ENCODE results near the gene MYO18A.

MYO18A gene

DNA sequence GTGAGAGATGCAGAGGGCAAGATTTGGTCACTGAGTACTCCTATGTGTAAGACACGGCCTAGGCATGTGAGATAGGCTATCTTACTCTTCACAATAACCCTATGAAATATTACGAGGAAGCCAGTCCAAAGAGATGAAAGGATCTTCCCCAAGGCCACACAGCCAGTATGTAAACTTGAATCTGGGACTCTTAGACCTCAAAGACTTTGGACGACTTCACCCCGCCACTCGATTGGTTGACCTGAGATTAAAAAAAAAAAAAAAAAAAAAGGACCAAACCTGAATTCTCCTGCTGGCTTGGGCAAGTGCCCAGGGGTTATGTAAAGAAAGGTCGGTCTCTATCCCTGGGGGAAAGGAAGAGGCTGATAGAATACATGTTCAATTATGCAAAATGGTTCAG is 104.1 kb downstream of the MYO18A start:
- DNase-seq (no peak), ATAC-seq (ENCODE audit: insufficient read depth, low read depth) (no peak)
- no peak overlapping the region for H3K4me2 ChIP-seq (ENCODE audit: insufficient read depth, low read length)

DNA sequence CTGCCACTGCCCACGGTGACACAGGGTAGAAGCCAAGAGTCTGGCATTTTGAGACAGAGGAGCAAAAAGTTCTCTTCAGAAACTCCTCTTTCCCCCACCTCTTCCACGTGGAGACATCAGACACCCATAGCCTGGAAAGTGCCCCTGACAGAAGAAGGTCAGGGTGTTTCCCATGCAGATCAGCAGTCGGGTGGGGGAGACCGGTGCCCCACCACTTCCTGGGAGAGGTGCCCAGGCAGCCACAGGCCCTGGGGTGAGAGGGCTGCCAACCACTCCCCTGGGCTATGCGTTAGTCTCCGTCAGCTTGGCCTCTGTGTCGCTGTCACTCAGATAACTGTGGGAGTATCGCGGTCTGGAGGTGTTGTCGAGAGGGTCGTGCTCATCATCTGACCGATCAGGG is 105.7 kb downstream of the MYO18A start:
- no peak overlapping the region for H3K4me2 ChIP-seq (ENCODE audit: insufficient read depth, low read length)
- no peak for ATAC-seq (ENCODE audit: insufficient read depth, low read depth)
- H4K20me1 ChIP-seq (ENCODE audit: insufficient read depth, low read length) = peaks cover 3% of the 10 kb centered on the region

More for the DNA sequence above, 104.1 kb downstream of the MYO18A start:
- no peak overlapping the region for H3K4me3 ChIP-seq (ENCODE audit: low read depth in 1 of 2, low read length in 2 of 2)
- peaks cover 50% of the 10 kb centered on the region for H3K36me3 ChIP-seq (ENCODE audit: insufficient read depth, low read length)
- no peak for TF ChIP-seq CTCF (IDR thresholded peaks at IDR 0.05; ENCODE audit: borderline replicate concordance, extremely low read depth, low read length, poor library complexity, severe bottlenecking)
- no peak for TF ChIP-seq EZH2 (IDR thresholded peaks at IDR 0.05; ENCODE audit: borderline replicate concordance, low read depth, low read length, severe bottlenecking)
- H3K79me2 ChIP-seq (ENCODE audit: insufficient read depth, low read length) = no peaks in the 10 kb centered on the region
- peaks cover 3% of the 10 kb centered on the region for H4K20me1 ChIP-seq (ENCODE audit: insufficient read depth, low read length)
- H3K27ac ChIP-seq (ENCODE audit: low read length) = no peak overlapping the region
- no peaks in the 10 kb centered on the region for H3K4me1 ChIP-seq (ENCODE audit: insufficient read depth, low read length)
- no peak overlapping the region for H2AFZ ChIP-seq (ENCODE audit: low read depth, low read length)
- H3K9me3 ChIP-seq (ENCODE audit: insufficient read depth, low read length, severe bottlenecking) = no peaks in the 10 kb centered on the region
- no peaks in the 10 kb centered on the region for H3K27me3 ChIP-seq (ENCODE audit: insufficient read depth, low read length, poor library complexity)
- no peak overlapping the region for H3K9ac ChIP-seq (ENCODE audit: low read depth, low read length)

GRCh38 chr17:29073520-29073919 is 106.7 kb downstream of the MYO18A start:
- H4K20me1 ChIP-seq (ENCODE audit: insufficient read depth, low read length) = peaks cover 3% of the 10 kb centered on the region
- no peak for TF ChIP-seq CTCF (IDR thresholded peaks at IDR 0.05; ENCODE audit: borderline replicate concordance, extremely low read depth, low read length, poor library complexity, severe bottlenecking)
- no peak for TF ChIP-seq EZH2 (IDR thresholded peaks at IDR 0.05; ENCODE audit: borderline replicate concordance, low read depth, low read length, severe bottlenecking)
- H3K36me3 ChIP-seq (ENCODE audit: insufficient read depth, low read length) = peaks cover 25% of the 10 kb centered on the region
- H3K27me3 ChIP-seq (ENCODE audit: insufficient read depth, low read length, poor library complexity) = no peaks in the 10 kb centered on the region
- H2AFZ ChIP-seq (ENCODE audit: low read depth, low read length) = no peak overlapping the region
- H3K4me2 ChIP-seq (ENCODE audit: insufficient read depth, low read length) = no peak overlapping the region
- ATAC-seq (ENCODE audit: insufficient read depth, low read depth) = no peak
- no peak for DNase-seq
- H3K27ac ChIP-seq (ENCODE audit: low read length) = no peak overlapping the region
- no peaks in the 10 kb centered on the region for H3K4me1 ChIP-seq (ENCODE audit: insufficient read depth, low read length)
- no peaks in the 10 kb centered on the region for H3K79me2 ChIP-seq (ENCODE audit: insufficient read depth, low read length)
- H3K9me3 ChIP-seq (ENCODE audit: insufficient read depth, low read length, severe bottlenecking) = no peaks in the 10 kb centered on the region
- no peak overlapping the region for H3K9ac ChIP-seq (ENCODE audit: low read depth, low read length)
- no peak overlapping the region for H3K4me3 ChIP-seq (ENCODE audit: low read depth in 1 of 2, low read length in 2 of 2)

More for the DNA sequence above, 105.7 kb downstream of the MYO18A start:
- H3K36me3 ChIP-seq (ENCODE audit: insufficient read depth, low read length) = peaks cover 34% of the 10 kb centered on the region
- H2AFZ ChIP-seq (ENCODE audit: low read depth, low read length) = no peak overlapping the region
- no peak overlapping the region for H3K9ac ChIP-seq (ENCODE audit: low read depth, low read length)
- TF ChIP-seq CTCF (IDR thresholded peaks at IDR 0.05; ENCODE audit: borderline replicate concordance, extremely low read depth, low read length, poor library complexity, severe bottlenecking) (no peak), EZH2 (IDR thresholded peaks at IDR 0.05; ENCODE audit: borderline replicate concordance, low read depth, low read length, severe bottlenecking) (no peak)
- H3K79me2 ChIP-seq (ENCODE audit: insufficient read depth, low read length) = no peaks in the 10 kb centered on the region
- H3K4me3 ChIP-seq (ENCODE audit: low read depth in 1 of 2, low read length in 2 of 2) = no peak overlapping the region
- no peaks in the 10 kb centered on the region for H3K27me3 ChIP-seq (ENCODE audit: insufficient read depth, low read length, poor library complexity)
- no peak overlapping the region for H3K27ac ChIP-seq (ENCODE audit: low read length)
- no peak for DNase-seq
- no peaks in the 10 kb centered on the region for H3K9me3 ChIP-seq (ENCODE audit: insufficient read depth, low read length, severe bottlenecking)
- H3K4me1 ChIP-seq (ENCODE audit: insufficient read depth, low read length) = no peaks in the 10 kb centered on the region

GRCh38 chr17:29073045-29073444 is 107.2 kb downstream of the MYO18A start:
- Histone ChIP-seq H3K4me1 (ENCODE audit: insufficient read depth, low read length) (no peaks in the 10 kb centered on the region), H3K27ac (ENCODE audit: low read length) (no peak overlapping the region), H3K36me3 (ENCODE audit: insufficient read depth, low read length) (peaks cover 20% of the 10 kb centered on the region), H3K9ac (ENCODE audit: low read depth, low read length) (no peak overlapping the region), H3K4me3 (ENCODE audit: low read depth in 1 of 2, low read length in 2 of 2) (no peak overlapping the region), H3K4me2 (ENCODE audit: insufficient read depth, low read length) (no peak overlapping the region), H3K9me3 (ENCODE audit: insufficient read depth, low read length, severe bottlenecking) (no peaks in the 10 kb centered on the region), H3K27me3 (ENCODE audit: insufficient read depth, low read length, poor library complexity) (no peaks in the 10 kb centered on the region), H2AFZ (ENCODE audit: low read depth, low read length) (no peak overlapping the region), H4K20me1 (ENCODE audit: insufficient read depth, low read length) (peaks cover 3% of the 10 kb centered on the region), H3K79me2 (ENCODE audit: insufficient read depth, low read length) (no peaks in the 10 kb centered on the region)
- ATAC-seq (ENCODE audit: insufficient read depth, low read depth) (no peak), DNase-seq (no peak)
- TF ChIP-seq CTCF (IDR thresholded peaks at IDR 0.05; ENCODE audit: borderline replicate concordance, extremely low read depth, low read length, poor library complexity, severe bottlenecking) (no peak), EZH2 (IDR thresholded peaks at IDR 0.05; ENCODE audit: borderline replicate concordance, low read depth, low read length, severe bottlenecking) (no peak)

Data from DND-41 (cell line).